HCT116 (cell line): Measurements from ENCODE around the gene SCARF2.

Source experiments
- EZH2phosphoT487 ChIP-seq: fragments of 200-600 bp; IDR thresholded peaks from 2 replicates; pipeline ENCODE4 v1.6.1; 2018; ENCODE audit warnings: antibody characterized with exemption, borderline replicate concordance
- POLR2A ChIP-seq: IDR thresholded peaks from 2 replicates; pipeline ENCODE4 v1.7.0; 2011; ENCODE audit warnings: borderline replicate concordance; ENCODE audit not compliant: insufficient read depth, insufficient read length; ENCODE audit errors: extremely low read depth
- TF ChIP-seq, protein P1 (sequence below), 3 experiments: fragments of 200-600 bp in 1 of 3; sonication (generic) in 1 of 3; IDR thresholded peaks in 2 of 3; conservative IDR thresholded peaks in 1 of 3; 2 replicates each; pipeline ENCODE4 v1.5.1; 2012 to 2017; ENCODE audit warnings: low read depth in 2 of 3, low read length in 2 of 3, antibody characterized with exemption in 1 of 3, borderline replicate concordance in 1 of 3, control low read depth in 1 of 3, mild to moderate bottlenecking in 1 of 3, mixed read lengths in 1 of 3, mixed run types in 1 of 3, moderate library complexity in 1 of 3; ENCODE audit not compliant: insufficient read depth in 1 of 3
- TF ChIP-seq, protein P2 (sequence below): IDR thresholded peaks from 2 replicates; pipeline ENCODE4 v1.6.1; 2012; ENCODE audit warnings: low read depth
- TF ChIP-seq, protein P3 (sequence below): IDR thresholded peaks from 2 replicates; pipeline ENCODE4 v1.6.1; 2012

DNA sequence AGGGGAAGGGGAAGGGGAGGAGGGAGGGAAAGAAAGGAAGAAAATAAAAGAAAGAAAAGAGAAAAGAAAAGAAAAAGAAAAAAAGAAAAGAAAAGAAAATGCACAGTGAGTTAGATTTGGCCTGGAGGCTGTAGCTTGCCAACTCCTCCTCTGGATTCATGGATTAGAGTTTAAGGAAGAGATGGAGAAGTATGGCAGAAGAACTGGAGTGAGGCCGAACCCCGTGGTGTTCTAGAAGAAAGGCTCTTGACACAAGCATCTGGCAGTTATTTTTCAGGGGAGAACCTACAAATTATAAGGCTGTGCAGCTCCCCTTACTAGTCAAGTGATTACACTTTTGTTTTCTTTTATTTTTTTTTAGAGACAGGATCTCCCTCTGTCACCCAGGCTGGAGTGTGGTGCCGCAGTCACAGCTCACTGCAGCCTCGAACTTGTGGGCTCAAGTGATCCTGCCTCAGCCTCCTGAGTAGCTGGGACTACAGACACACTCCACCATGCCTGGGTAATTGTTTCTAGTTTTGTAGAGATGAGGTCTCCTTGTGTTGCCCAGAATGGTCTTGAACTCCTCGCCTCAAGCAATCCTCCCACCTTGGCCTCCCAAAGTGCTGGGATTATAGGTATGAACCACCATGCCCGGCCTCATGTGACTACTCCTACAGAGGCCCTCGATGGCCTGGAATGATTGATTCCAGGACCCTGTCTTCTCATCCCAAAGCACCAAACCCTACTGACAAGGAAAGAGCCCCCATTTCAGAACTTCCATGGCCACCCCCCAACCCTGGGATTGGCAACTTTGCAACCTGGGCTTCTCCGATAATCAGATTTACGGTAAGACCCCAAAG, 24.2 kb downstream of the SCARF2 start:
- no peak for TF ChIP-seq POLR2A
- no peak for TF ChIP-seq EZH2phosphoT487
- TF ChIP-seq, protein P1, sequence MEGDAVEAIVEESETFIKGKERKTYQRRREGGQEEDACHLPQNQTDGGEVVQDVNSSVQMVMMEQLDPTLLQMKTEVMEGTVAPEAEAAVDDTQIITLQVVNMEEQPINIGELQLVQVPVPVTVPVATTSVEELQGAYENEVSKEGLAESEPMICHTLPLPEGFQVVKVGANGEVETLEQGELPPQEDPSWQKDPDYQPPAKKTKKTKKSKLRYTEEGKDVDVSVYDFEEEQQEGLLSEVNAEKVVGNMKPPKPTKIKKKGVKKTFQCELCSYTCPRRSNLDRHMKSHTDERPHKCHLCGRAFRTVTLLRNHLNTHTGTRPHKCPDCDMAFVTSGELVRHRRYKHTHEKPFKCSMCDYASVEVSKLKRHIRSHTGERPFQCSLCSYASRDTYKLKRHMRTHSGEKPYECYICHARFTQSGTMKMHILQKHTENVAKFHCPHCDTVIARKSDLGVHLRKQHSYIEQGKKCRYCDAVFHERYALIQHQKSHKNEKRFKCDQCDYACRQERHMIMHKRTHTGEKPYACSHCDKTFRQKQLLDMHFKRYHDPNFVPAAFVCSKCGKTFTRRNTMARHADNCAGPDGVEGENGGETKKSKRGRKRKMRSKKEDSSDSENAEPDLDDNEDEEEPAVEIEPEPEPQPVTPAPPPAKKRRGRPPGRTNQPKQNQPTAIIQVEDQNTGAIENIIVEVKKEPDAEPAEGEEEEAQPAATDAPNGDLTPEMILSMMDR (IDR thresholded peaks at IDR 0.05 in 2 of 3, conservative IDR thresholded peaks at IDR 0.05 in 1 of 3; ENCODE audit: borderline replicate concordance in 1 of 3, insufficient read depth in 1 of 3, low read depth in 2 of 3, low read length in 2 of 3) = no peak
- TF ChIP-seq, protein P2, sequence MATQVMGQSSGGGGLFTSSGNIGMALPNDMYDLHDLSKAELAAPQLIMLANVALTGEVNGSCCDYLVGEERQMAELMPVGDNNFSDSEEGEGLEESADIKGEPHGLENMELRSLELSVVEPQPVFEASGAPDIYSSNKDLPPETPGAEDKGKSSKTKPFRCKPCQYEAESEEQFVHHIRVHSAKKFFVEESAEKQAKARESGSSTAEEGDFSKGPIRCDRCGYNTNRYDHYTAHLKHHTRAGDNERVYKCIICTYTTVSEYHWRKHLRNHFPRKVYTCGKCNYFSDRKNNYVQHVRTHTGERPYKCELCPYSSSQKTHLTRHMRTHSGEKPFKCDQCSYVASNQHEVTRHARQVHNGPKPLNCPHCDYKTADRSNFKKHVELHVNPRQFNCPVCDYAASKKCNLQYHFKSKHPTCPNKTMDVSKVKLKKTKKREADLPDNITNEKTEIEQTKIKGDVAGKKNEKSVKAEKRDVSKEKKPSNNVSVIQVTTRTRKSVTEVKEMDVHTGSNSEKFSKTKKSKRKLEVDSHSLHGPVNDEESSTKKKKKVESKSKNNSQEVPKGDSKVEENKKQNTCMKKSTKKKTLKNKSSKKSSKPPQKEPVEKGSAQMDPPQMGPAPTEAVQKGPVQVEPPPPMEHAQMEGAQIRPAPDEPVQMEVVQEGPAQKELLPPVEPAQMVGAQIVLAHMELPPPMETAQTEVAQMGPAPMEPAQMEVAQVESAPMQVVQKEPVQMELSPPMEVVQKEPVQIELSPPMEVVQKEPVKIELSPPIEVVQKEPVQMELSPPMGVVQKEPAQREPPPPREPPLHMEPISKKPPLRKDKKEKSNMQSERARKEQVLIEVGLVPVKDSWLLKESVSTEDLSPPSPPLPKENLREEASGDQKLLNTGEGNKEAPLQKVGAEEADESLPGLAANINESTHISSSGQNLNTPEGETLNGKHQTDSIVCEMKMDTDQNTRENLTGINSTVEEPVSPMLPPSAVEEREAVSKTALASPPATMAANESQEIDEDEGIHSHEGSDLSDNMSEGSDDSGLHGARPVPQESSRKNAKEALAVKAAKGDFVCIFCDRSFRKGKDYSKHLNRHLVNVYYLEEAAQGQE = no peak
- TF ChIP-seq, protein P3, sequence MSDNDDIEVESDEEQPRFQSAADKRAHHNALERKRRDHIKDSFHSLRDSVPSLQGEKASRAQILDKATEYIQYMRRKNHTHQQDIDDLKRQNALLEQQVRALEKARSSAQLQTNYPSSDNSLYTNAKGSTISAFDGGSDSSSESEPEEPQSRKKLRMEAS = no peak
